Fibroblast of lung (primary cell): ENCODE data around the gene DLGAP4.

Experiments used
- CTCF ChIP-seq, 2 donors: IDR thresholded peaks in 1 of 2; conservative IDR thresholded peaks in 1 of 2; 1 replicate in 1 of 2; 2 replicates in 1 of 2; pipeline ENCODE4 v1.5.1; 2011 to 2012; ENCODE audit warnings: low read length in 2 of 2, control low read depth in 1 of 2, inconsistent platforms in 1 of 2, low read depth in 1 of 2, mild to moderate bottlenecking in 1 of 2
- EZH2 ChIP-seq: IDR thresholded peaks from 2 replicates; pipeline ENCODE4 v1.5.1; 2012; ENCODE audit warnings: low read length, control low read depth, mild to moderate bottlenecking; ENCODE audit errors: missing control alignments

GRCh38 chr20:36399147-36399968 lies 93.2 kb downstream of the DLGAP4 start:
- TF ChIP-seq CTCF (conservative IDR thresholded peaks at IDR 0.05 in 1 of 2, IDR thresholded peaks at IDR 0.05 in 1 of 2; ENCODE audit: low read depth in 1 of 2, low read length in 2 of 2) (peak; percentile 25 to 33), EZH2 (no peak)
